K562 (cell line): ENCODE measurements around the gene GOLPH3. TPM values are rescaled to one million over a fixed set of nuclear protein-coding genes. Genes with fewer than 3 reads are reported as not detected.

Experiments
- ATAC-seq: fragments of 200-7000 bp; cut with Tn5 transposase; 3 replicates; pipeline ENCODE4 v1.9.1; 2020; ENCODE audit warnings: moderate library complexity
- BruUV-seq: library from RNA; stranded (reverse); fragments of 400-500 nt; replicated peaks from 2 replicates; lab custom pipeline; 2021; lab: Mats Ljungman, UMichigan
- CTCF ChIA-PET: fragments of 300-600 bp; formaldehyde crosslinking; extraction: SDS; loops from one replicate; lab custom pipeline; 2021; ENCODE audit warnings: low intra/inter-chr PET ratio; lab: Yijun Ruan, JAX
- POLR2A ChIA-PET: fragments of 300-600, 350-650 bp; sonication (Branson Sonifier 250); formaldehyde crosslinking; extraction: SDS; loops from one replicate; lab custom pipeline; 2021; ENCODE audit warnings: antibody characterized with exemption, inconsistent platforms; lab: Yijun Ruan, JAX
- DNase-seq, 4 experiments: peaks; one replicate each; pipeline versions ENCODE4 v3.0.0 to v3.0.0-alpha.2; 2011 to 2018; ENCODE audit warnings: low spot score in 3 of 4, mixed read lengths in 3 of 4; ENCODE audit errors: extremely low read depth in 1 of 4
- FAIRE-seq: peaks from 2 replicates; lab custom pipeline; 2011; peaks lifted over from hg19 to GRCh38; lab: Jason Lieb, UNC
- H2AFZ ChIP-seq: 2 replicates; pipeline ENCODE4 v1.6.0; 2011; ENCODE audit warnings: low read depth, low read length, control low read depth, inconsistent platforms
- H3K27ac ChIP-seq: fragments of 200-600 bp; 3 replicates; pipeline ENCODE4 v1.8.0; 2011; ENCODE audit warnings: low read depth, mild to moderate bottlenecking, control low read depth, inconsistent platforms, low read length, moderate library complexity, mixed read lengths; ENCODE audit errors: extremely low read depth
- H3K27me3 ChIP-seq, 2 experiments: fragments of 300-600 bp in 1 of 2; 2 replicates in 1 of 2; 3 replicates in 1 of 2; pipeline versions ENCODE4 v1.6.0 to v1.8.0; 2011; ENCODE audit warnings: inconsistent platforms in 2 of 2, low read length in 2 of 2, mild to moderate bottlenecking in 1 of 2, mixed read lengths in 1 of 2, moderate library complexity in 1 of 2; ENCODE audit not compliant: control insufficient read depth in 2 of 2, insufficient read depth in 2 of 2
- H3K36me3 ChIP-seq: fragments of 300-600 bp; 3 replicates; pipeline ENCODE4 v1.8.0; 2011; ENCODE audit warnings: mild to moderate bottlenecking, low read length, inconsistent platforms; ENCODE audit not compliant: control insufficient read depth, insufficient read depth
- H3K4me1 ChIP-seq, 2 experiments: fragments of 200-600 bp in 1 of 2; replicated peaks in 1 of 2; 2 replicates in 1 of 2; 3 replicates in 1 of 2; pipeline versions ENCODE4 v1.5.1 to v1.8.0; 2011; ENCODE audit warnings: inconsistent platforms in 2 of 2, low read length in 2 of 2, mild to moderate bottlenecking in 1 of 2, mixed read lengths in 1 of 2, moderate library complexity in 1 of 2; ENCODE audit not compliant: control insufficient read depth in 2 of 2, insufficient read depth in 2 of 2
- H3K4me2 ChIP-seq: 2 replicates; pipeline ENCODE4 v1.6.1; 2011; ENCODE audit warnings: low read length, control low read depth, inconsistent platforms, mixed read lengths; ENCODE audit not compliant: insufficient read depth
- H3K4me3 ChIP-seq: fragments of 200-600 bp; sonication (generic), shearing (Covaris generic); 2 replicates; pipeline ENCODE4 v1.5.1; 2016; ENCODE audit warnings: control low read depth, inconsistent platforms
- H3K79me2 ChIP-seq: fragments of 200-600 bp; 3 replicates; pipeline ENCODE4 v1.8.0; 2011; ENCODE audit warnings: low read length, inconsistent platforms; ENCODE audit not compliant: control insufficient read depth, insufficient read depth
- H3K9ac ChIP-seq, 2 experiments: 2 replicates each; pipeline versions ENCODE4 v1.6.0 to v1.6.1; 2011; ENCODE audit warnings: low read depth in 2 of 2, low read length in 2 of 2, control low read depth in 1 of 2, inconsistent platforms in 1 of 2, mild to moderate bottlenecking in 1 of 2, mixed read lengths in 1 of 2; ENCODE audit not compliant: insufficient read depth in 1 of 2
- H3K9me1 ChIP-seq: one replicate; pipeline ENCODE4 v1.6.0; 2011; ENCODE audit warnings: inconsistent platforms, mild to moderate bottlenecking, low read length, moderate library complexity; ENCODE audit not compliant: control insufficient read depth, insufficient read depth
- H3K9me3 ChIP-seq: replicated peaks from 2 replicates; pipeline ENCODE4 v1.5.1; 2011; ENCODE audit warnings: low read depth, low read length, inconsistent platforms; ENCODE audit not compliant: control insufficient read depth, insufficient read depth
- H4K20me1 ChIP-seq: replicated peaks from 2 replicates; pipeline ENCODE4 v1.6.1; 2011; ENCODE audit warnings: low read length, inconsistent platforms, mixed read lengths; ENCODE audit not compliant: control insufficient read depth, insufficient read depth
- FIP1L1 ChIP-seq: fragments of 200-400 bp; formaldehyde crosslinking; IDR thresholded peaks from 2 replicates; pipeline ENCODE4 v1.6.1; 2018; ENCODE audit warnings: mild to moderate bottlenecking, low read depth, low read length; ENCODE audit not compliant: poor library complexity, severe bottlenecking
- HMGXB4 ChIP-seq: sonication (generic); formaldehyde crosslinking; IDR thresholded peaks from 2 replicates; pipeline ENCODE4 v1.8.1; 2023; ENCODE audit warnings: mild to moderate bottlenecking, missing genetic modification reagents
- HNRNPUL1 ChIP-seq: fragments of 200-400 bp; formaldehyde crosslinking; IDR thresholded peaks from 2 replicates; pipeline ENCODE4 v1.6.1; 2017; ENCODE audit warnings: low read length
- MAFG ChIP-seq: fragments of 450-650 bp; conservative IDR thresholded peaks from 2 replicates; pipeline ENCODE4 v1.6.1; 2016; ENCODE audit warnings: missing genetic modification characterization, missing compliant biosample characterization
- MEF2A ChIP-seq: IDR thresholded peaks from 2 replicates; pipeline ENCODE4 v1.6.1; 2011; ENCODE audit warnings: low read depth, mild to moderate bottlenecking, low read length, moderate library complexity; ENCODE audit not compliant: control insufficient read depth
- POLR2AphosphoS5 ChIP-seq: IDR thresholded peaks from 2 replicates; pipeline ENCODE4 v1.6.1; 2011; ENCODE audit warnings: mild to moderate bottlenecking, low read depth, low read length, moderate library complexity; ENCODE audit not compliant: control insufficient read depth, insufficient read depth
- SMAD4 ChIP-seq: fragments of 250-450 bp; sonication (Bioruptor Pico); conservative IDR thresholded peaks from 2 replicates; pipeline ENCODE4 v1.8.0; 2021; ENCODE audit warnings: inconsistent platforms, mild to moderate bottlenecking, moderate library complexity
- SMARCE1 ChIP-seq: fragments of 450-650 bp; IDR thresholded peaks from 2 replicates; pipeline ENCODE4 v1.7.1; 2016; ENCODE audit warnings: mild to moderate bottlenecking
- SRSF7 ChIP-seq: fragments of 200-400 bp; formaldehyde crosslinking; optimal IDR thresholded peaks from 2 replicates; pipeline ENCODE3; 2017; ENCODE audit warnings: mild to moderate bottlenecking, low read depth, low read length
- TFAP4 ChIP-seq: sonication (generic); formaldehyde crosslinking; IDR thresholded peaks from 2 replicates; pipeline ENCODE4 v1.8.0; 2022; ENCODE audit warnings: missing genetic modification reagents, mild to moderate bottlenecking, moderate library complexity, borderline replicate concordance
- ZBTB26 ChIP-seq: fragments of 450-650 bp; formaldehyde crosslinking; IDR thresholded peaks from 2 replicates; pipeline ENCODE4 v1.4.0; 2022; ENCODE audit warnings: missing genetic modification characterization
- WGBS: fragments of 100-300 bp; shearing (Covaris generic); methylation state at CpG from one replicate; pipeline ENCODE4 v1.1.6; 2016; ENCODE audit warnings: low coverage, mixed read lengths; ENCODE audit not compliant: insufficient coverage; ENCODE audit errors: missing lambda C conversion rate; 5-methylcytosine and 5-hydroxymethylcytosine counted together
- in situ Hi-C: fragments of 300-500 bp; cut with MboI; formaldehyde crosslinking; loops from 4 replicates; pipeline ENCODE4 v1.15.0; 2018; ENCODE audit warnings: inconsistent platforms, mixed read lengths
- intact Hi-C: fragments of 100-400 bp; cut with micrococcal nuclease; formaldehyde crosslinking; loops from 2 replicates; pipeline ENCODE4 v1.14.2; 2022
- polyA plus RNA-seq, 8 experiments: library from polyadenylated mRNA; depleted of rRNA in 4 of 8; stranded (reverse) in 5 of 8; unstranded in 3 of 8; fragments of >200 nt; fragmentation: Nextera tagmentation in 2 of 8; fragmentation: Illumina TruSeq in 1 of 8; extraction: Ambion mirVana in 2 of 8; extraction: Trizol in 1 of 8; gene quantifications; 2 replicates each; pipeline versions ENCODE4 v1.2.1 to v1.2.3, GENCODE V29; 2011 to 2014; ENCODE audit warnings: inconsistent platforms in 1 of 8, missing spikeins in 1 of 8
- total RNA-seq, 7 experiments: library from RNA; depleted of rRNA in 6 of 7; stranded (reverse); fragments of >200 nt in 6 of 7; fragmentation: Illumina TruSeq in 2 of 7; extraction: Trizol in 2 of 7; gene quantifications; 2 replicates each; pipeline versions ENCODE4 v1.2.1 to v1.2.3, GENCODE V29; 2011 to 2021; ENCODE audit warnings: low replicate concordance in 1 of 7
- TF ChIP-seq, protein P1 (sequence below): fragments of 200-800 bp; sonication (Bioruptor generic); IDR thresholded peaks from 2 replicates; pipeline ENCODE4 v1.6.1; 2017; ENCODE audit warnings: missing genetic modification characterization, missing compliant biosample characterization

The GOLPH3 gene
- total and polyA plus RNA-seq, 9 of the 15 experiments (the other 6 are each of a cell fraction or from before 2014, with no cell fraction given) = 18.8 to 94.6 (median 55.1) TPM

DNA sequence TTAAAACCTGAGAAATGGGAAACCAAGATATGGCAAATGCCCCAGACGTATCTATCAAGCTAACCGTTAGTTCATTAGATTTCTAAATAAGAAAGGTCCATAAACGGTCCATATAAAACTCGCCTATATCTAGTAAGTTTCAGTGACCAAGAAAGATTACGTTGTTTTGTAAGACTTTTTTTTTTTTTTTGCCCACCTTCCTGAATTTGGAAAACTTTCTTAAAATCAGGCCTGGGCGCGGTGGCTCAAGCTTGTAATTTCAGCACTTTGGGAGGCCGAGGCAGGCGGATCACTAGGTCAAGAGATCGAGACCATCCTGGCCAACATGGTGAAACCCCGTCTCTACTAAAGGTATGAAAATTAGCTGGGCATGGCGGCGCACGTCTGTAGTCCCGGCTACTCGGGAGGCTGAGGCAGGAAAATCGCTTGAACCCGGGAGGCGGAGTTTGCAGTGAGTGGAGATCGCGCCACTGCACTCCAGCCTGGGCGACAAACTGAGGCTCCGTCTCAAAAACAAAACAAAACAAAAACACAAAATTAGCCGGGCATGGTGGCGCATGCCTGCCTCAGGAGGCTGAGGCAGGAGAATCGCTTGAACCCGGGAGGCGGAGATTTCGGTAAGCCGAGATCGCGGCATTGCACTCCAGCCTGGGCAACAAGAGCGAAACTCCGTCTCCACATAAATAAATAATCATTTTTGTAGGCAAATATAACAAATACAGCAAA, 1.8 kb downstream of the GOLPH3 start (continued):
- peak; percentile 65; the same call in 1 of the 2 replicates for TF ChIP-seq ZBTB26 (CRISPR knock-in tag)
- TF ChIP-seq SMARCE1 = peak; percentile 55
- TF ChIP-seq SMAD4 (CRISPR knock-in tag) = 0 out of 2 replicates have a peak, but pooled peaks have one; percentile 36
- TF ChIP-seq TFAP4 (CRISPR knock-in tag) = peak; percentile 43; the same call in 1 of the 2 replicates

DNA sequence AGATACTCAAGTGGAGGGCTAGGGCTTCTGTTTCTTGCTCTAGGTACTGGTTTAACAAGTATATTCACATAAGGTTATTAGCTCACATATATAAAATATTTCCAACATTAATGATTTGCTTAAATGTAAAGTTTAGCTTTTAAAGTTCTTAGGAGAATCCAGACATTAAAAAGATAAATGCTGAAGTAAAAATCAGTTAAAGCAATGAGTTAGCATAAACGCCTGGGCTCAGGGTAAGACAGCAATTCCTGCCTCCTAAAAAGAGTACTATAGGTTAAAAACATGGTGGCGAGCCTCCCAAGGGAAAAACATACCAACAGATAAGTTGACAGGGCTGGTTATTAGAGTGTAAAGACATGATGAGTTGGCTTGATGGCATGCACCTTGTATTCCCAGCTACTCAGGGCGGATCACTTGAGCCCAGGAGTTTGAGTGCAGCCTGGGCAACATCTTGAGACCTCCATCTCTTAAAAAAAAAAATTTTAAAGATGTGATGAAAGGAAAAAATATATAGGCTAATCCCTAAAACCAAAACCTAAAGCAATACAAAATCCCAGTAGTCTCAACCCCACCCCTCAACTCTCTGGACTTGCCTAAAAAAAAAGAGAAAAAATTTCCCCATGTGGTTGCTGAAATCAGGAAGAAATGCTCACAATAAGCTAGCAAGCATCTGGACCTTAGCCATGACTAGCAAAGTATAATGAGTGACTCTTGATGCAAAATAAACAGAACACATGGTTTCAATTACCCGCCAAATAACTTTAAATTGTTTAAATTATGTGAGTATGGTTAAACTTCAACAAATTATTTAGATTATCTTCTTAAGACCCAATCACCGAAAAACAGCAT, 3.6 kb downstream of the GOLPH3 start:
- intact Hi-C loops = loop anchor here (2.0 kb wide), 1 partner anchor 142 kb away; the partner anchor contains the start of gene MTMR12
- Histone ChIP-seq H3K4me2 (peak overlapping the region; percentile 47), H3K27me3 (no peaks in the 10 kb centered on the region), H2AFZ (no peak overlapping the region), H4K20me1 (0 out of 2 replicates have a peak, but pooled peaks cover 7% of the 10 kb centered on the region), H3K4me3 (no peak overlapping the region), H3K9ac (no peak overlapping the region; a peak in 2 of 4 replicates), H3K9me1 (no peaks in the 10 kb centered on the region), H3K4me1 (peaks cover 4 to 13% of the 10 kb centered on the region in 2 experiments), H3K36me3 (peaks cover 66% of the 10 kb centered on the region), H3K9me3 (no peaks in the 10 kb centered on the region), H3K79me2 (peaks cover 98% of the 10 kb centered on the region), H3K27ac (peak overlapping the region; percentile 42)
- BruUV-seq = no TSS peak
- WGBS = 72% methylated on average over 5 of the region's 5 CpGs
- DNase-seq (no peak), ATAC-seq (no peak), FAIRE-seq (no peak)
- CTCF ChIA-PET = no interaction called here
- POLR2A ChIA-PET = interaction anchor here (0.6 to 7.6 kb wide), 5 partner anchors 15 to 304 kb away, joined by 3 to 51 read pairs (median 3); no protein-coding TSS in a partner anchor
- in situ Hi-C loops = no loop called here
- TF ChIP-seq, protein P1, sequence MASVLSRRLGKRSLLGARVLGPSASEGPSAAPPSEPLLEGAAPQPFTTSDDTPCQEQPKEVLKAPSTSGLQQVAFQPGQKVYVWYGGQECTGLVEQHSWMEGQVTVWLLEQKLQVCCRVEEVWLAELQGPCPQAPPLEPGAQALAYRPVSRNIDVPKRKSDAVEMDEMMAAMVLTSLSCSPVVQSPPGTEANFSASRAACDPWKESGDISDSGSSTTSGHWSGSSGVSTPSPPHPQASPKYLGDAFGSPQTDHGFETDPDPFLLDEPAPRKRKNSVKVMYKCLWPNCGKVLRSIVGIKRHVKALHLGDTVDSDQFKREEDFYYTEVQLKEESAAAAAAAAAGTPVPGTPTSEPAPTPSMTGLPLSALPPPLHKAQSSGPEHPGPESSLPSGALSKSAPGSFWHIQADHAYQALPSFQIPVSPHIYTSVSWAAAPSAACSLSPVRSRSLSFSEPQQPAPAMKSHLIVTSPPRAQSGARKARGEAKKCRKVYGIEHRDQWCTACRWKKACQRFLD (CRISPR knock-in tag) = no peak
- no peak for TF ChIP-seq FIP1L1
- TF ChIP-seq MEF2A = no peak
- TF ChIP-seq MAFG (tag) = peak; percentile 53; the same call in 1 of the 2 replicates
- TF ChIP-seq HNRNPUL1 = no peak
- no peak for TF ChIP-seq HMGXB4 (CRISPR knock-in tag)
- no peak for TF ChIP-seq SRSF7
- no peak for TF ChIP-seq POLR2AphosphoS5
